ENCODE measurements around the gene KCNQ1.

The KCNQ1 gene

GRCh38 chr11:2537896-2538724 is 93.3 kb downstream of the KCNQ1 start:
- DNase-seq: peak in 2 of 5 donors; percentile 2 to 4

- DNase-seq: peak in 1 of 5 donors; percentile 8
Measured at GRCh38 chr11:2538951-2539350, 94.1 kb downstream of the KCNQ1 start.

GRCh38 chr11:2539371-2540222 is 94.8 kb downstream of the KCNQ1 start:
- peak in 2 of 5 donors; percentile 2 to 12 for DNase-seq

- no peak for DNase-seq
Measured at GRCh38 chr11:2540223-2540991, 95.6 kb downstream of the KCNQ1 start.

- DNase-seq: no peak
Measured at GRCh38 chr11:2540992-2541680, 96.3 kb downstream of the KCNQ1 start.

- no peak for DNase-seq
Measured at GRCh38 chr11:2541881-2542361, 97.1 kb downstream of the KCNQ1 start.

GRCh38 chr11:2542406-2542805 is 97.6 kb downstream of the KCNQ1 start:
- no peak for DNase-seq

- no peak for DNase-seq
Measured at GRCh38 chr11:2547806-2548205, 103.0 kb downstream of the KCNQ1 start.

- no peak for DNase-seq
Measured at GRCh38 chr11:2548596-2548995, 103.8 kb downstream of the KCNQ1 start.

GRCh38 chr11:2549080-2549479 is 104.3 kb downstream of the KCNQ1 start:
- peak in 1 of 5 donors; percentile 8 for DNase-seq

GRCh38 chr11:2549491-2549875 is 104.7 kb downstream of the KCNQ1 start:
- DNase-seq: no peak

- peak in 1 of 5 donors; percentile 9 for DNase-seq
Measured at GRCh38 chr11:2549876-2550605, 105.2 kb downstream of the KCNQ1 start.

GRCh38 chr11:2550606-2550970 is 105.8 kb downstream of the KCNQ1 start:
- peak in 1 of 5 donors; percentile 6 for DNase-seq

GRCh38 chr11:2551131-2551530 is 106.3 kb downstream of the KCNQ1 start:
- DNase-seq: no peak

- DNase-seq: no peak
Measured at GRCh38 chr11:2552210-2552609, 107.4 kb downstream of the KCNQ1 start.

- no peak for DNase-seq
Measured at GRCh38 chr11:2553198-2553597, 108.4 kb downstream of the KCNQ1 start.

GRCh38 chr11:2553886-2554285 is 109.1 kb downstream of the KCNQ1 start:
- no peak for DNase-seq

- no peak for DNase-seq
Measured at GRCh38 chr11:2554338-2555207, 109.8 kb downstream of the KCNQ1 start.

- DNase-seq: peak in 1 of 5 donors; percentile 6
Measured at GRCh38 chr11:2555336-2555735, 110.5 kb downstream of the KCNQ1 start.

- peak in 1 of 5 donors; percentile 6 for DNase-seq
Measured at GRCh38 chr11:2555891-2556290, 111.1 kb downstream of the KCNQ1 start.

Data from T-helper 1 cell (primary cell).